Stimulated activated CD8-positive, alpha-beta memory T cell treated with anti-CD3 and anti-CD28 coated beads, Interleukin-2, amount 100 ng/mL, for 48 hours (primary cell): ENCODE measurements around the gene GPAT3.
"Not testable (repeated sequence)": the region's sequence is repeated elsewhere in the genome, so short reads cannot be mapped to it uniquely, and the experiment has no call there.

Experiments
- DNase-seq, 2 donors: peaks; one replicate each; pipeline ENCODE4 v3.0.0-alpha.2; 2020; ENCODE audit warnings: low read depth in 2 of 2

GPAT3 gene

DNA sequence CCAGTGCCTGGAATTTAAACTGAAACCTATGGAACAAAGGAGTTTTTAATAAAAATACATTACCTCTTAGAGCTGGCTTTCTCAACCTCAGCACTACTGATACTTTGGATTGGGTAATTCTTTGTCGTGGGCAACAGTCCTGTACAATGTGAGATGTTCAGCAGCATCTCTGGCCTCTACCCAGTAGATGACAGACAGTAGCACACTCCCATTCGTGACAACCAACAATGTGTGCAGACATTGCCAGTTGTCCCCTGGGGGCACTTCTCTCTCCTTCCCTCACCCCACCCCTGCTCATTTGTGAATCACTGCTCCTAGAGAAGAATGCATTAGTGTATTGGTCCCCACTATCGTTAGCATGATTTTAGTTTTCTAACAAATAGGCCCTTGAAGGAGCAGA, 16.2 kb downstream of the GPAT3 start:
- no peak for DNase-seq

DNA sequence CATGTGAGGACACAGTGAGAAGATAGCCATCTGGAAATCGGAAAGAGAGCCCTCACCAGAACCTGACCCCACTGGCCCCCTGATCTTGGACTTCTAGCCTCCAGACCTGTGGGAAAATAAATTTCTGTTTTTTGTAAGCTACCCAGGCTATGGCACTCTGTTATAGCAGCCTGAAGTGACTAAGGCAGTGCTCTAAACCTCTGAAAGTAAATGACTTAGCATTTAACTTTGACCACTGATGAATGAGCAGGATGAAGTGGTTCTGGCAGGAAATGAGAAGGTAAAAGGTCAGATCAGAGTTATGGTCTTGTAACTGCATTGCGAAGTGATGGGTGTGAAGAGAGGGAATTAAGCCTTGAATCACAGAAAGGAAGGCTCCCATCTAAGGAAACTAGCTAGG, 17.0 kb downstream of the GPAT3 start:
- DNase-seq = no peak

DNA sequence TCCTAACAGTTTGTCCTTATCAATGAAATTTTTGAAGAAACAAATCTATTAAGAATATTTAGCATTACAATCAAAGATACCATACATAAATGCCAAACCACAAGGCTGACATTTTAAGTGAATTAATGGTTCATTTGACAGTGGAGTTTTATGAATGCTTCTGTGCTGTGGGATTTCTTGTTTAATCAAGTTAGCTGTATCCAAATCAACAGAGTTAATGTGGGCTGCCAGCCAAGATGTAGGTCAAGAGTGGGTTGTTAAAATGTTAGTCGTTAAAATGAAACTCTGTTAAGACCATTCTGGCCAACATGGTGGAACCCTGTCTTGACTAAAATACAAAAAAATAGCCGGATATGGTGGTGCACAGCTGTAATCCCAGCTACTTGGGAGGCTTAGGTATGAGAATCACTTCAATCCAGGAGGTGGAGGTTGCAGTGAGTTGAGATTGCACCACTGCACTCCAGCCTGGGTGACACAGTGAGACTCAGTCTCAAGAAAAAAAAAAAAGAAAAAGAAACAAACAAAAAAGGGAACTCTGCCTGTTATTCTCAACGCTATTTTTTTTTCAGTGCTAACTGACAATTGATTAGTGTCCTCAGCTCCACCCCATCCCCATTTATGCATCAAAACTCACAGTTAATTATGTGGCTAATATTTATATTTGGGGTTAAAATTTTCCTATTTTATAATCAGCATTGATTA, 20.2 kb downstream of the GPAT3 start:
- DNase-seq = no peak

DNA sequence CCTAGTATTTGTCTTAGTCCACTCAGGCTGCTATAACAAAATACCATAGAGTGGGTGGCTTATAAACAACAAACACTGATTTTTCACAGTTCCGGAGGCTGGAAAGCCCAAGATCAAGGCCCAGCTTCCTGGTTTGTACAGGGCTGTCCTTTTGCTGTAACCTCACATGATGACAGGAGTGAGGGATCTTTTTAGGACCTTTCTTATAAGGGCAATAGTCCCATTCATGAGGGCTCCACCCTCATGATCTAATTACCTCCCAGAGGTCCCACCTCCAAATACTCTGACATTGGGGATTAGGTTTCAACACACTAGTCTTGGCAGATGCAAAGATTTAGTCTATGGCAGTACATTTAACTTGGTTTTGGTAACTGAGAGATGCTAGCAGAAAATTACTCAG, 20.9 kb downstream of the GPAT3 start:
- no peak for DNase-seq

DNA sequence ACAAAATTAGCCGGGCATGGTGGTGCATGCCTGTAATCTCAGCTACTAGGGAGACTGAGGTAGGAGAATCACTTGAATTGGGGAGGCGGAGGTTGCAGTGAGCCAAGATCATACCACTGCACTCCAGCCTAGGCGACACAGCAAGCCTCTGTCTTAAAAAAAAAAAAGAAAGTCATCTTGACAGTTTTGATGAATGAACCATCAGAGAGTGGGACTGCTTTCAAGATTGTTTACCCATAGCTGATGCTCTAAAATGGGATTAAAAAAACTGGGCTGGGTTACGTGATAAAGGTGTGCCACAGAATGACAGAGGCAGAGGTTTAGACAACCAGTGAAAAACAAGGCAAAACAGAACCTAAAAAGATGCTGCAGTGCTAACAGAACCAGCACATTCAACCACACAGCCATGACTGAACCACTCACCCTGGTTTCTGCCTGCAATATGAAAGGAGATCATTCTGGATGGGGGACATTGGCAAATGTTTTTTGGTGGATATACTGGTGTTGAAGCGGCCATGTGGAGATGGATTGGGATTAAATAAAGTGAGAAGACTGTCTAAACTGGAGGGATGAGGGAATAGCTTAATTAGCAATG, 22.2 kb downstream of the GPAT3 start:
- no peak for DNase-seq

DNA sequence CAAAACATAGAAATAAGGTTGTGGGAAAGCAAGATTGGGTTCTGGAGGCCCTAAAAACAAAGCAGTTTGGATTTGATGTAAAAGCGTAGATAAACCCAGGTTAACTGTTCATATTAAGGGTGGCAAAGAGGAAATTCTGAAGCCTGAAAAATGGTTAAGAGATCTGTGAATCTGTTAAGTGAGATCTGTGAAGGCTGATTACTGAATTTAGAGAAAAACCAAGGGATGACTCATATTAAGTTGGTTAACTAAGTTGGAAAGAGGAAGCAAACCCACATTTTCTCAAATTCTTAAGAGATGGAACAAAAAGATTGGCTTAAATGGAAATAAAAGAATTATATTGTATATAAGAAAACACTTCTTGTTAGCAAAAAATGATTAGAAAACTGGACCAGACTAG, 22.8 kb downstream of the GPAT3 start:
- no peak for DNase-seq

DNA sequence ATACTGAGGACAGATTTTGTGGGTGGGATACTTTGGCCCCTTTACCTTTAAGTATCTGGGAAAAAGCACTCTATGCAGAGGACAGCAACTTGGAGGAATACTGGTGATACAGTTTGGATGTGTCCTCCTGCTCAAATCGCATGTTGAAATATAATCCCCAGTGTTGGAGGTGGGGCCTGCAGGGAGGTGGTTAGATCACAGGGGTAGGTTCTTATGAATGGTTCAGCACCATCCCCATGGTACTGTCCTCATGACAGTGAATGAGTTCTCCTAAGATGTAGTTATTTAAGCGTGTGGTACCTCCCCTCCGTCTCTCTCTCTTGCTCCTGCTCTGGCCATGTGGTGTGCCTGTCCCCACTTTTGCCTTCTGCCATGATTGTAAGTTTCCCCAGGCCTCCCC, 24.6 kb downstream of the GPAT3 start:
- DNase-seq = no peak

DNA sequence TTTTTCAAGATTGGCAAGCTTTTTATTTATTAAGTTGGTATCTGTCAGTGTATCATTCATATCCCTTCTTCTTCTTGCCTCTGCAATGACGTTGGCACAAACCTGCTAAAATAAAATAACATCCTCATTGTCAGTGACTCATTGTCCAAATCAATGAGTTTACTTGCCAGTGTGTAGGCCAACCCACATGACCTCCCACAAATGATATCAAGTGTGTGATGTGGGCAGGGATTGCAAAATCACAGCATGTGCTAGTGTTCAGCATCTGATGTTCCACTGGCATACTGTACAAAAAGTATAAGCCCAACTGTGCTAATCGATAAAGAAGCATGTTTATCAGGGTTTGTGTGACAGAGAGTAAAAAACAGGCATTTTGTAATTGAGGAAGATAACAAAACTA, 25.5 kb downstream of the GPAT3 start:
- no peak for DNase-seq

DNA sequence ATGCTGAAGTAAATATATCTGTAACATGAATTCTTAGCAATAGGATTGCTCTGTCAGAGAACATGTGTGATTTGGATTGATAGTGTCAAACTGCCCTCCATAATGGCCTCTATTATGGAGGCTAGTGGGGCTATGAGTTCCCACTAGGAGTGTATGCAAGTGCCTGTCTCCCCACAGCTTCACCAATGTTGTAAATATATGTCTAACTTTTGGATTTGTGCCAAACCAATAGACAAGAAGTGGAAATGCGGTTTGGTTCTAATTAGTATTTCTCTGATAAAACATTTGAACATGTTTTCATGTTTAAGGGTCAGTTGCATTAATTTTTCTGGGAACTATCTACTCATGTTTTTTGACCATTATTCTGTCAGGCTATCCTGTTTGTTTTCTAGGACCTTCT, 28.1 kb downstream of the GPAT3 start:
- no peak for DNase-seq

DNA sequence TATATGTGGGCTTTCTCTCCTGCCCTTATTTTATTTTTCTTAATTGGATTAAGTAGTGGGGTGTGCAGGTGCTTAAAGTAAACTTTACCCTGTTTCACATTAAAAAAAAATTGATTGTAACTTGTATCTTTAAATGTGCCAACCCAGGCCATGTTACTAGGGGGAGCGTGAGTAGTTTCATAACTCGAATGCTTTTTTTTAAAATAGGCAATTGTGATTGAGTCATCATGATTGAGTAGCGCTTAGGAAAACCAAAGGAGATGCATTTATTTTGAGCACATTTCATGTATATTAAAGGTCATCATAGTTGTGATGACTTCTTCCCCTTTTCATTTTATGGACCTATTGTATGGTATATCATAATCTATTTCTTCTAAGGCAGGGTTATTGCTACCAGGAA, 32.2 kb downstream of the GPAT3 start:
- no peak for DNase-seq

DNA sequence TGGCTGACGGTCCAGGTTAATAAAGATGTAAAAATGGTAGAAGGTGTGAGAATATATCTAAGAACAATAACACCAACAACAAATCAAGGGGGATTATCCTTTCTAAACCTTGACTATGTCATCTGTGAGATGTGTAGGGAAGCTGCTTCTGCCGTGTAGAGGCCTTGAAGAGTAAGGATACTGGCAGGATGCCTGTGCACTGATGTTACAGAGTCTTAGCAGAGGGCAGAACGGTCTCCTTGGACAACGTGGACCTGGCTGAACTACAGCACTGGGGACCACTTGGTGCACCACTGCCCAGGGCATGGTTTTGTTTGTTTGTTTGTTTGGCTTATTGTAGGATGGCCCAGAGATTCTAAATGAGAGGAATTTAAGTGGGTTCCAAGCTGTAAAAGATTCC, 33.5 kb downstream of the GPAT3 start:
- DNase-seq = no peak

DNA sequence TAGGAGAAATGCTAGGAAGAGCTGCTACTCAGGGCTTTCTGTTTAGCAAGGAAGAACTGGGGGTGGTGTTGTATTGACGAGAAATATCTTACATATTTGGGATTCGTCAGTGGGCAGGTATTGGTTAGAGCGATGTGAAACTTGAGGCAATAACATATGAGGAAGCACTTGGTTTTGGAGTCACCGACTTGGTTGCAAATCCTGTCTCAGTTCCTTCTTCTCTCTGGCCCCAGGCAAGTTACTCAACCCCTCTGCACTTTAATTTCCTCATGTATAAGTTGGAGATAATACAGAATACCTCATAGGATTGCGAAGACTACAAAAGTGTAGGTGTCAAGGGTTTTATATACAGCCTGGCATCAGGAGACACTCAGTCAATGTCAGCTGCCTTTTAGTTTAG, 34.1 kb downstream of the GPAT3 start:
- no peak for DNase-seq

DNA sequence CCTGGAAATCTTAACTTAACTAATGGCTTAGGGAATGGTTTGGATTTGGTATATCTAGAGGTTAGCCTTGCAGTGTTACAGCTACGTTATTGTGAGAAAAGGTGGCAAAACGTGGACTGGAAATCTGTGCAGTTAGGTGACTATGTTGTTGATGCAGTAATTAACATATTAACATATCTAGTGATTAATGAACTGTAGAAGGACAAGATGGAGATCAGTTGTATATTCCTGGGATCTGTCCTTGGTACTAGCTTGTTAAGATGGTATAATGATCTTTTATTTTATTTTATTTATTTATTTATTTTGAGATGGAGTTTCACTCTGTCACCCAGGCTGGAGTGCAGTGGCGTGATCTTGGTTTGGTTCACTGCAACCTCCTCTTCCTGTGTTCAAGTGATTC, 36.9 kb downstream of the GPAT3 start:
- no peak for DNase-seq

DNA sequence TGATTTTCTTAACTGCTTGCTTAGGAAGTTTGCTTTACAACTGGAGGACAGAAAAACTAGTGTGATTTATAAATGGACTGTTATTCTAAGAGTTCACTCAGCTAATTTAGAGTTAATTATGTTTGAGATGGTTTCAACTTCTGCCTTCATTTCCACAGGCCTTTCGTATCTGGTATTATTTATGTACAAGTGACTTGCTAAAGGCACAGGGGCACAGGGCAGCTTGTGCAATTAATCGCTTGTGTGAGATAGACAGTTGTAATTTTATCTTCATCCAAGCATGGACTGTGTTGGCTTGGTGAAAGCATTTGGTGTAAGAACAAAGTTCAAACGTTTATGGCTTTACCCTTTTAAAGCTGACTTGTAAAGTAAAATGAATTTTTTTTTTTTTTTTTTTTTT, 38.3 kb downstream of the GPAT3 start:
- no peak for DNase-seq

DNA sequence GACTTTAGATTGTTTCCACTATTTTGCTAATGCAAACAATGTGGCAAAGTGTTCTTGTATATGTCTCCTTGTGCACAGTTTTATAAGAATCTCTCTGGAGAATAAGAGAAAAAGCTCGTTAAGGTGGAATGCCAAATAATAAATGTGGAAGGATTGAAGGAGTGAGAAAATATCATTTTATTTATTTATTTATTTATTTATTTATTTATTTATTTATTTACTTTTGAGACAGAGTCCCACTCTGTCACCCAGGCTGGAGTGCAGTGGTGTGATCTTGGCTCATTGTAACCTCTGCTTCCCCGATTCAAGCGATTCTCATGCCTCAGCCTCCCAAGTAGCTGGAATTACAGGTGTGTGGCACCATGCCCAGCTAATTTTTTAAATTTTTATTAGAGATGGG, 40.3 kb downstream of the GPAT3 start:
- not testable (repeated sequence) for DNase-seq

DNA sequence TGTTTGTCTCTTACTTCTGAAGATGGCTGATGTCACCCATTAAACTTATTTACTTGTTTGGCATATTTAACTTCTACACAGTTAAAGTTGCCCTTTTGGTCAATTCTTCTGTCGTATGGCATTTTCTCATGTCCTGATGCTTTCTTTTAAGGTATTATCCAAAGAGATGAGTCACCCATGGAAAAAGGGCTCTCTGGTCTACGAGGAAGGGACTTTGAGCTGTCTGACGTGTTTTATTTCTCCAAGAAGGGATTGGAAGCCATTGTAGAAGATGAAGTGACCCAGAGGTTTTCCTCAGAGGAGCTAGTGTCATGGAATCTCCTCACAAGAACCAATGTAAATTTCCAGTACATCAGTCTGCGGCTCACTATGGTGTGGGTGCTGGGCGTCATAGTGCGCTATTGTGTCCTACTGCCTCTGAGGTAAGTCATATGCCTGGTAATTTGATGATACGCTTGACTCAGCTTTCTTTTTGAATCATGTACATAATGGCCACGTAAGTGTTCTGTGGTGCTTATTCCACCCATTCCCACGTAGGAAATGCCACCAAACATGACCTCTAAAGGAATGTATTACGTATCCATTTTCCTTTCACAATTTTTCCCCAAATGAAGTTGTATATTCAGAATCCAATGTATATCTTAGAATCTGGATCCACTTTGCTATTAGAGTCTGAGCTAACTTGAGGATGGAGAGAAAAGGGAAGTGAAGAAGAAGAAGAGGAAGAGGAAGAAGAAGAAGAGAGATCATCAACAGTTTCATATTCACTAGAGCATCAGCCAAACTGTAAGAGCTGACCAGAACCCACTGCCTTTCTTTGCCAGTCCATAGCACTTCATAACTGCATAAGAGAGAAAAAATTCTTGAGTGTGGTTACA, 45.7 kb downstream of the GPAT3 start:
- DNase-seq = no peak

DNA sequence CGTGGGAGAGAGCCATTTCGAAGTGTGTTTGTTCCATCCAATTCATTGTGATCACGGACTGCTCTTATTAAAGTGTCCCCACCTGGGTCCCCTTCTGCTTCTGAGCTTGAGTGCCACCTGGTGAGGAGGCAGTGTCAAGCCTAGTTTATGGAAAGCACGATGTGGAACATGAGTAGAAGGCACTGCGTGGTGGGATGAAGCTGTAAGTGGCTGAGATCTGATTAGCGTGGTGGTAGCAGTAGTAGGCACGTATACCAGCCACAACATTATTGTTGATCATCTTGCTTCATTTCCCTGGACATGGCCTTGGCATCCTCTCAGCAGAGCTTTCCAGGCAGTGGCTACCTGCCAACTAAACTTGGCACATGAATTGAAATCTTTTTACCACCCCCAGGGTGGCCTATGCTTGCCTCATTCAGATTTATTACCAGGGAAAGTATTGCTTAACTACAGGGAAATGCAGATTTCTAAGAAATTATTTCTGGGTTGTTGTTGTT, 46.4 kb downstream of the GPAT3 start:
- DNase-seq = no peak

DNA sequence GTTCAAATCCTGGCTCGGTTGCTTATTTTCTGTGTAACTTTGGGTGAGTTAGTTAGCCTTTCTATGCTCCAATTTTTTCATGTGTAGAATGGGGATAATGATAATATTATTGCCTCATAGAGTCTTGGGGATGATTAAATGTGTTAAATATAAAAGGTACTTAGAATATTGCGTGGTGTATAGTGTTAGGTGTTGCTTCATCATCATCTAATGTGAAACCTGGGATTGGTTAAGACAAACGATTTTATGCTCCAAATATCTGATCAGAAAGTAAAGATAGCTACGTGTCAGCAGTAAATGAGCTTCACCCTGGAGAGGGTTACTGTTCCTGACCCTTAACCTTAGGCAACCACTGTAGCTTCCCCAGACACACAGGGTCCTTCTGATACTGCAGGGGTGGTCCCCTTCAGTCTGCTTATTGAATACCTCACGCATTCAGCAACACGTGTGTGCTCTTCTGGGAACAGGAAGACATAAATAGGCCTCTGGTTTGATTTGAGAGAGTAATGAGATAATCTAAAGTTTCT, 50.1 kb downstream of the GPAT3 start:
- no peak for DNase-seq

DNA sequence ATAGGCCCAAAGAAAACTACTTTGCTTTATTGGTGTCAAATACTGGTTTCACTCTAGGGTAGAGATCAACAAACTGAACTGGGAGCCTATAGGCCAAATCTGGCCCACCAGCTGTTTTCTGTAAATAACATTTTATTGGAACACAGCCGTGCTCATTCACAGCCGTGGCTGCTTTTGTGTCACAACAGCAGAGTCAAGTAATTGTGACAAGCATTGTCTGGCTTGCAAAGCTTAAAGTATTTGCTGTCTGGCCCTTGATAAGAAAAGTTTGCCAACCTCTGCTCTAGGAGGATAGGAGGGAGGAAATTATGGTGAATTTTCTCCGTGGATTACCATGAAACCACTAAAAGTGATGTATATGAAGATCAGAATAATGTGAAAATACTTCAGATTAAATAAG, 53.4 kb downstream of the GPAT3 start:
- no peak for DNase-seq

DNA sequence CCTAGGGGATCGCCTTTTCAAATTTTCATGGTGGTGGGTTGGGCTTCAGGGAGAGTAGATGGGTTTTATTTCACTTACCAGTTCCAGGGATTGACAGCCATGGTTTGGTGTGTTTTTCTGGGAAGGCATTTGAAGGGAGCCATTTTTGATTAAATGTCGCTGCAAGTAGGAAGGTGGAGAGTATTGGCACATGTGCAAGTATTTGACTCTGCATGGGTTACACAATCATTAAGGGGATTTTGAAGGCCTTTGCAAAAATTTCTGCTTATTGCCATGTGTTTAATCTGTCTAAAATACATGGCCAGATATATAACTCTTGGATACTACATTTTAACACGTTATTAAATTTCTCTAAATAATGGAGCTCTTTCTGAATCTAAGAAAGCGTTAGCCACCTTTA, 55.1 kb downstream of the GPAT3 start:
- no peak for DNase-seq

DNA sequence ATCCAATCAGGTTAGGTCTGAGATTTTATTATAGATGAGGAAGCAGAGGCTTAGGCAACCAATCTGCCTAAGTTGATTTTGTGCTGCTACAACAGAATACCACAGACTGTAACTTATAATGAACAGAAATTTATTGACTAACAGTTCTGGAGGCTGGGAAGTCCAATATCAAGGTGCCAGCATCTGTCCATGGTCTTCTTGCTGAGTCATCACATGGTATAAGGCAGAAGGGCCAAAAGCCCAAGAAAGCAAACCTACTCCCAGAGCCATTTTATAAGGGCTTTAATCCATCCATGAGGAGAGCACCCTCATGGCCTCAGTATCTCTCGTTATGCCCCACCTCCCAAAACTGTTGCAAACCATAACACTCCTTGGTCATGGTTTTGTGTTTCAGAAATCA, 55.8 kb downstream of the GPAT3 start:
- DNase-seq = no peak

DNA sequence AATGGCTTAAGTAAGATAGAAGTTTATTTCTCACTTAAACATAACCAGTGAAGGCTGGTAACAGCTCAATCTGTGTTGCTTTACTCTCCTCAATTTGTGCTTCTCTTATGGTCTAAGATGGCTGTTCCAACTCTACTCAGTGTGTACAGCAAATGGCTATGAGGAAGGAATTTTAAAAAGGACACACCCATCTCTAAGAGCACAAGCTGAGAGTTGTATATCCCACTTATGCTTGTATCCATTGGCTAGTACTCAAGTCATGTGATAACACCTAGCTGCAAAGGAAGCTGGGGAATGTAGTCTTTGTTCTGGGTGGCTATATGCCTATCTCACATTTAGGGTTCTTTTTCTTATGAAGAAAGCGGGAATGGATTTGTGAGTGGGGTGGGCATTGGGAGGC, 63.3 kb downstream of the GPAT3 start:
- DNase-seq = no peak

DNA sequence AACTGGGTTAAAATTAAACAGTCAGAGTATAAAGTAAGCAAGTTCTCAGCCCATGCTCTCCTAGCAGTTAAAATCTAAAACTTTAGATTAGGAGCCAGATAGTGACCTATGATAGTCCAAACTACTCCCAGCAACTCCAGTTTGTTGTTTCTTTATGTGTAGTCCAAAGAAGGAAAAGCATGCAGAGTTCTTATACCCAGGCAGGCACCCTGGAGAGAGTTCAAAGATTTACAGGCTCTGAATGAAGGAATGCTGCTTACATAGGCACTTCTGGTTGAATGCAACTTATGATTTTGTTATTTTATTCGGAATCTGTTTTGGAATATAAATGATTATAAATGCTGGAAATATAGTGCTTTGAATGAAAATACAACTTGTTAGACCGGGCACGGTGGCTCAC, 67.2 kb downstream of the GPAT3 start:
- DNase-seq = no peak
